PC-9 (cell line): Measurements from ENCODE around the gene RNF121.

Experiments
- EZH2 ChIP-seq: fragments of 200-600 bp; sonication (generic); IDR thresholded peaks from 2 replicates; pipeline ENCODE4 v1.8.0; 2017; ENCODE audit warnings: antibody characterized with exemption, low read depth
- TF ChIP-seq, protein P1 (sequence below): fragments of 200-600 bp; sonication (generic); conservative IDR thresholded peaks from 2 replicates; pipeline ENCODE4 v1.6.1; 2017; ENCODE audit warnings: mixed run types, antibody characterized with exemption, mild to moderate bottlenecking, moderate library complexity

DNA sequence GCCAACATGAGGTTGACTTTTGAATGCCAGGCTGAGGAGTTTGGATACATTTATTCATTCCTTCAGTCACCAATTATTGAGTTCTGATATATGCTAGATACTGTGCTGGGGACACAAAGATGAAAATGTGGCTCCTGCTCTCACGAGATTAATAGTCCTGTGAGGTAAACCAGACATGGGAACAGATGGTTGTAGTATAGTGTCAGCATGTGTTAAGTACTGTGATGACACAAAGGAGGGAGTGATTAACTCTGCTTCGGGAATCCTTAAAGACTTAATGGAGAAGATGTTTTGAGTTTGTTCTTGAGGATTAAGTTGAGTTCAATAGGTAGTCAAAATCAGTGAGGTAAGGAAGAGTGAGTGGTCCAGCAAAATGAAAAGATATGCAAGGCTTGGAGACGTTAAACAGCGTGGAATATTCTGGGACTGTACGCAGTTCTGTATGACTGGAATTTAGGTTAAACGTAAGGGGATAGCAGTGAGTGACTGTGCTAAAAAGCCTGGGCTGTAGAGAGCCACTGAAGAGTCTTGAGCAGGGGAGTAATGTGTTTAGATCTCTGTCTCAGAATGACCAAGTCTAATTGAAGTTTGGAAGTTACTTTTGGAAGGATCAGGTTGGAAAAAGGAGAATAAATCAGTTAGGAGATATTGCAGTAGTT lies 11.8 kb downstream of the RNF121 start:
- TF ChIP-seq, protein P1, sequence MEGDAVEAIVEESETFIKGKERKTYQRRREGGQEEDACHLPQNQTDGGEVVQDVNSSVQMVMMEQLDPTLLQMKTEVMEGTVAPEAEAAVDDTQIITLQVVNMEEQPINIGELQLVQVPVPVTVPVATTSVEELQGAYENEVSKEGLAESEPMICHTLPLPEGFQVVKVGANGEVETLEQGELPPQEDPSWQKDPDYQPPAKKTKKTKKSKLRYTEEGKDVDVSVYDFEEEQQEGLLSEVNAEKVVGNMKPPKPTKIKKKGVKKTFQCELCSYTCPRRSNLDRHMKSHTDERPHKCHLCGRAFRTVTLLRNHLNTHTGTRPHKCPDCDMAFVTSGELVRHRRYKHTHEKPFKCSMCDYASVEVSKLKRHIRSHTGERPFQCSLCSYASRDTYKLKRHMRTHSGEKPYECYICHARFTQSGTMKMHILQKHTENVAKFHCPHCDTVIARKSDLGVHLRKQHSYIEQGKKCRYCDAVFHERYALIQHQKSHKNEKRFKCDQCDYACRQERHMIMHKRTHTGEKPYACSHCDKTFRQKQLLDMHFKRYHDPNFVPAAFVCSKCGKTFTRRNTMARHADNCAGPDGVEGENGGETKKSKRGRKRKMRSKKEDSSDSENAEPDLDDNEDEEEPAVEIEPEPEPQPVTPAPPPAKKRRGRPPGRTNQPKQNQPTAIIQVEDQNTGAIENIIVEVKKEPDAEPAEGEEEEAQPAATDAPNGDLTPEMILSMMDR = no peak
- no peak for TF ChIP-seq EZH2
